CD4-positive, alpha-beta memory T cell (primary cell): Measurements from ENCODE around the gene CENPE. TPM values are rescaled to one million over a fixed set of nuclear protein-coding genes. Genes with fewer than 3 reads are reported as not detected.

Experiments used
- CTCF ChIA-PET: fragments of 350-600 bp; sonication (Branson Sonifier 250); formaldehyde crosslinking; loops from one replicate; lab custom pipeline; 2021; ENCODE audit warnings: inconsistent platforms; ENCODE audit not compliant: partially characterized antibody; lab: Charles Lee
- POLR2A ChIA-PET: fragments of 350-600 bp; sonication (Branson Sonifier 250); formaldehyde crosslinking; loops from one replicate; lab custom pipeline; 2021; ENCODE audit not compliant: partially characterized antibody; lab: Charles Lee
- DNase-seq, 5 donors: peaks; one replicate each; pipeline versions ENCODE4 v3.0.0 to v3.0.0-alpha.2; 2020 to 2022; ENCODE audit warnings: mixed read lengths in 1 of 5
- H3K27ac ChIP-seq: one replicate; pipeline ENCODE4 v1.7.0; 2013; ENCODE audit warnings: low read depth, low read length
- H3K27me3 ChIP-seq: 2 replicates; pipeline ENCODE4 v1.7.0; 2013; ENCODE audit warnings: mild to moderate bottlenecking, low read length, moderate library complexity; ENCODE audit not compliant: insufficient read depth
- H3K36me3 ChIP-seq: 2 replicates; pipeline ENCODE4 v1.7.0; 2013; ENCODE audit warnings: mild to moderate bottlenecking, low read length, moderate library complexity; ENCODE audit not compliant: insufficient read depth
- H3K4me1 ChIP-seq: 2 replicates; pipeline ENCODE4 v1.7.0; 2013; ENCODE audit warnings: mild to moderate bottlenecking, low read length, moderate library complexity; ENCODE audit not compliant: insufficient read depth
- H3K4me3 ChIP-seq, 2 donors: one replicate each; pipeline ENCODE4 v1.7.0; 2013; ENCODE audit warnings: low read length in 2 of 2, mild to moderate bottlenecking in 1 of 2
- H3K9me3 ChIP-seq, 2 donors: one replicate each; pipeline ENCODE4 v1.7.0; 2013; ENCODE audit warnings: low read length in 2 of 2, control low read depth in 1 of 2; ENCODE audit not compliant: control insufficient read depth in 1 of 2
- H3K27ac Mint-ChIP-seq, 7 donors: one replicate each; pipeline ENCODE4 v1.8.0; 2020 to 2021; ENCODE audit warnings: mixed read lengths in 7 of 7, mild to moderate bottlenecking in 6 of 7, inconsistent platforms in 3 of 7, moderate library complexity in 3 of 7
- H3K27me3 Mint-ChIP-seq, 2 donors: one replicate each; pipeline ENCODE4 v1.8.0; 2020 to 2021; ENCODE audit warnings: mixed read lengths in 2 of 2
- H3K36me3 Mint-ChIP-seq, 2 donors: one replicate each; pipeline ENCODE4 v1.8.0; 2020 to 2021; ENCODE audit warnings: mixed read lengths in 2 of 2, inconsistent platforms in 1 of 2, mild to moderate bottlenecking in 1 of 2
- H3K4me1 Mint-ChIP-seq, 4 donors: one replicate each; pipeline ENCODE4 v1.8.0; 2020 to 2021; ENCODE audit warnings: mixed read lengths in 4 of 4, mild to moderate bottlenecking in 1 of 4
- H3K4me3 Mint-ChIP-seq, 8 donors: one replicate each; pipeline ENCODE4 v1.8.0; 2020 to 2021; ENCODE audit warnings: mixed read lengths in 8 of 8, mild to moderate bottlenecking in 7 of 8, moderate library complexity in 6 of 8, inconsistent platforms in 3 of 8
- H3K9me3 Mint-ChIP-seq, 8 donors: one replicate each; pipeline ENCODE4 v1.8.0; 2020 to 2021; ENCODE audit warnings: mixed read lengths in 8 of 8, mild to moderate bottlenecking in 5 of 8, inconsistent platforms in 3 of 8, moderate library complexity in 1 of 8
- intact Hi-C: fragments of 100-400 bp; cut with micrococcal nuclease; formaldehyde crosslinking; loops from one replicate; pipeline ENCODE4 v1.15.1; 2023
- polyA plus RNA-seq, 2 donors: library from polyadenylated mRNA; unstranded; fragments of 300-500 nt; fragmentation: Illumina TruSeq; gene quantifications; one replicate each; pipeline ENCODE4 v1.2.3, GENCODE V29; 2021
- total RNA-seq, 2 experiments: library from RNA; stranded (reverse); gene quantifications; one replicate each; pipeline ENCODE4 v1.2.3, GENCODE V29; 2021

Gene CENPE
- total and polyA plus RNA-seq, 4 experiments from 2014 or later: 0.67 to 1.5 (median 0.77) TPM; not detected in 1

GRCh38 chr4:103085555-103086196, 112.5 kb downstream of the CENPE start:
- H3K27ac Mint-ChIP-seq: no peak overlapping the region
- no peaks in the 10 kb centered on the region for H3K4me1 Mint-ChIP-seq
- Histone ChIP-seq H3K4me1 (no peaks in the 10 kb centered on the region), H3K9me3 (no peaks in the 10 kb centered on the region), H3K36me3 (no peaks in the 10 kb centered on the region), H3K27ac (no peak overlapping the region), H3K4me3 (no peak overlapping the region), H3K27me3 (no peaks in the 10 kb centered on the region)
- no peak overlapping the region for H3K4me3 Mint-ChIP-seq
- no peaks in the 10 kb centered on the region for H3K27me3 Mint-ChIP-seq
- ChIA-PET CTCF (interaction anchor here (0.6 kb wide), 1 partner anchor 9 kb away, joined by 3 read pairs; the partner anchor contains the start of gene SLC9B2), POLR2A (no interaction called here)
- no peak for DNase-seq
- H3K9me3 Mint-ChIP-seq: no peaks in the 10 kb centered on the region
- H3K36me3 Mint-ChIP-seq: peaks cover 55 to 58% of the 10 kb centered on the region in 2 donors
- intact Hi-C loops: no loop called here

DNA sequence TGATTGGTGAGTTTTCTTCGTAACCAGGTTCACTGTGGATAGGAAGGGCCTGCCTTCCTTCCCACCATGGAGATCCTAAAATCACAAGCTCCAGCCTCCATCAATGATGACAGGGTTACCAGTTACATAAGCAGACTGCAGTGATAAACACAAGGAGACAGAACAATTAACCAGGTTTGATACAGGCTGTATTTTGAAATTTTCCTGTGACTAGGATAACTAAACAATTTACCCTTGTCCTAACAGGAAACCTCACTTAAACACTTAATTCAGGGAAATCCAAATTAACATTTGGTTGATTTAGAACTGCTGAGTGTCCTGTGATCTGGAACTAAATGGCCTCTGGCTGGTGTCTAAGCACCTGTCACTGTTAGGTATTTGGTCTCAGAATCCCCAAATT, 118.5 kb downstream of the CENPE start:
- peaks cover 21% of the 10 kb centered on the region for H3K4me1 ChIP-seq
- Mint-ChIP-seq H3K27ac (peak overlapping the region in 5 of 7 donors; percentile 7 to 81 (median 36)), H3K9me3 (no peaks in the 10 kb centered on the region), H3K4me3 (no peak overlapping the region), H3K27me3 (no peaks in the 10 kb centered on the region), H3K36me3 (peaks cover 14 to 15% of the 10 kb centered on the region in 2 donors), H3K4me1 (peaks cover 20 to 36% (median 28%) of the 10 kb centered on the region in 4 donors)
- no peaks in the 10 kb centered on the region for H3K27me3 ChIP-seq
- ChIA-PET CTCF (interaction anchor here (1.3 to 7.9 kb wide), 4 partner anchors 10 to 28 kb away, joined by 4 to 59 read pairs (median 23); partner anchors contain the start of gene BDH2), POLR2A (interaction anchor here (2.1 kb wide), 1 partner anchor 252 kb away, joined by 7 read pairs; the partner anchor contains the start of gene UBE2D3)
- H3K27ac ChIP-seq: no peak overlapping the region
- H3K9me3 ChIP-seq: no peaks in the 10 kb centered on the region
- H3K4me3 ChIP-seq: no peak overlapping the region
- no peak for DNase-seq
- no peaks in the 10 kb centered on the region for H3K36me3 ChIP-seq
- intact Hi-C loops: loop anchor here (5.0 kb wide), 1 partner anchor 1732 kb away; the partner anchor contains the start of gene PPP3CA

DNA sequence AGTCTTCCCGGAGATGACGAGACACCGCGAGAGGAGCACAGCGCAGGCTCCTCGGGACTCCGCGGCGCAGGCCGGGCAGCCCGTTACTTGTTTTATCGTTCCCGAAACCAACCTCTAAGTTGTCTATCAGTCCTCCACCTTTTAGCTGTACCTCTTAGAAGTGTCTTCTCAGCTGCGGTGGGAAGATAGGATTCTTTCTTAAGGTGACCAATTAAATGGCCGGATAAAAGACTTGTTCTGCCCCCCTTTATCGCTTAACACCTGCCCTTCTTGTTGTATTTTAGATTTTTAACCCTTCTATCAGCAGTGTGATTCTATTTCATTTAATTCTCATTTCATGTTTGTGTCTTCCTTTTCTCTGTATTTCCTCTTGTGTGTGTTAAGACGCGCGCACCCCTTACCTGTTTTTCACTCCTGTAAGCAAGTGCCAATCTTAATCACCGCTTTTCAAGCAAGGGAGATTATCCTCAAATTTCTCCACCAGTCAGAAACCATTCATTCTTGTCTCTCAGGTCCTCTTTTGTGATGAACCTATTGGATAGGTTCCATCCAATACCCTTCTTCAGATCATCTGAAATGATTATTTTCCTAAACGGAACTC, 121.3 kb downstream of the CENPE start, which contains the start of gene SLC9B2:
SLC9B2 (minus strand) TSS at position 15 of the 601 bp plus-strand sequence. CDS start 9,211 bp downstream, outside the sequence.
- Mint-ChIP-seq H3K27me3 (no peaks in the 10 kb centered on the region), H3K9me3 (no peaks in the 10 kb centered on the region), H3K36me3 (peaks cover 8 to 10% of the 10 kb centered on the region in 2 donors), H3K4me1 (peaks cover 24 to 58% (median 38%) of the 10 kb centered on the region in 4 donors), H3K27ac (peak within 1 kb of the TSS; percentile 98 to 99 (median 99)), H3K4me3 (peak within 1 kb of the TSS; percentile 94 to 98 (median 98))
- Histone ChIP-seq H3K9me3 (no peaks in the 10 kb centered on the region), H3K27me3 (no peaks in the 10 kb centered on the region), H3K27ac (peak within 1 kb of the TSS; percentile 78), H3K36me3 (no peaks in the 10 kb centered on the region), H3K4me3 (peak within 1 kb of the TSS; percentile 26 to 72), H3K4me1 (peaks cover 37% of the 10 kb centered on the region)
- ChIA-PET POLR2A (interaction anchor here (0.7 to 3.2 kb wide), 12 partner anchors 15 to 732 kb away, joined by 3 to 20 read pairs (median 6); partner anchors contain the start of genes BDH2, CISD2, MANBA and SLC39A8), CTCF (interaction anchor here (0.7 to 7.9 kb wide), 10 partner anchors 9 to 248 kb away, joined by 3 to 59 read pairs (median 4); partner anchors contain the start of gene BDH2)
- peak in 1 of 5 donors; percentile 56 for DNase-seq
- intact Hi-C loops: loop anchor here (1.0 to 5.0 kb wide), 7 partner anchors 14 to 1730 kb away; partner anchors contain the start of genes BDH2, CISD2, PPP3CA and SLC39A8

DNA sequence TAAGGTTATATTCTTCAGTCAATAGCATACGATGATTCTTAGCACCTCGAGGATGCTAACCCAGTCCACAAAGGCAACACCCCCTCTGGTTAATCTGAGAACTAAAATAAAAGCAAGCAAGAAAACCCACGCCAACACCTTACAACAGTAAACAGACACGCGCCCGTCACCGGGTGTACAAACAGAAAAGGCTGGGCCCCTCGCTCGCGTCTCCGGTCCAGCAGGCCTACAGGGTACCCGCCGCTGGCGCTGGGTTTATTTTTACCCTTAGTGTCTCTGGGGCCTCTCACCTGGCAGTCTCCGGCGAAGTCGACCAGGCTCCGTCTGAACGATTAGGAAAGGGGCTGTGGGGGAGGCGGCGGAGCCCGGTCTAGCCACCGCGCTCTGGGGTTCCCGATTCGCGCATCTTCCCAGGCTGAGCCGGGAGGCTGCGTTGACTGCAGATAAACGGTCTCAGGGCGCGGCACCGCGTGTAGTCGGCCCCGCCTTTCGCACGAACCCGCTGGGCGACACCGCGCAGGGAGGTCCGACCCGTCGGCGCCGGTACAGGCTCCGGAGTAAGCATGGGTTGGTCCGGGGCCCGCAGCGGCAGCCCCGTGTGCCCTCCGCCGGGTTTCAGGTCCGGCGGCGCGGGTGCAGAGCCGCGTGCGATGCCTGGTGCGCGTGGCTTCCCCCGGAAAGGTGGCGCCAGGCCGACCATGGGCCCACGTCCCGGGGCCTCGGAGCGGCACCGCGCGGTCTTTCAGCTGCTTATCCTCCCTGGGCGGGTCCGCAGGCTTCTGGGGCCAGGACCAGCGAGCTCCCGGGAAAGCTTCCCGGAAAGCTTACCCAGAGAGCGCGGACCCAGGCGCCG, 122.0 kb downstream of the CENPE start:
- Mint-ChIP-seq H3K4me1 (peaks cover 24 to 58% (median 38%) of the 10 kb centered on the region in 4 donors), H3K36me3 (peaks cover 5% of the 10 kb centered on the region in 2 donors), H3K9me3 (no peaks in the 10 kb centered on the region), H3K4me3 (peak overlapping the region; percentile 94 to 98 (median 98)), H3K27me3 (no peaks in the 10 kb centered on the region), H3K27ac (peak overlapping the region; percentile 98 to 99 (median 99))
- ChIA-PET POLR2A (interaction anchor here (0.6 to 3.2 kb wide), 16 partner anchors 14 to 731 kb away, joined by 3 to 20 read pairs (median 6); partner anchors contain the start of genes BDH2, CISD2, MANBA and SLC39A8), CTCF (interaction anchor here (0.7 to 7.9 kb wide), 11 partner anchors 8 to 248 kb away, joined by 3 to 59 read pairs (median 4); partner anchors contain the start of gene BDH2)
- intact Hi-C loops: loop anchor here (1.0 to 5.0 kb wide), 7 partner anchors 15 to 1729 kb away; partner anchors contain the start of genes BDH2, CISD2, PPP3CA and SLC39A8
- Histone ChIP-seq H3K4me1 (peaks cover 37% of the 10 kb centered on the region), H3K9me3 (no peaks in the 10 kb centered on the region), H3K27me3 (no peaks in the 10 kb centered on the region), H3K36me3 (no peaks in the 10 kb centered on the region), H3K27ac (peak overlapping the region; percentile 78), H3K4me3 (peak overlapping the region; percentile 26 to 72)
- DNase-seq: peak; percentile 72 to 79 (median 76)

DNA sequence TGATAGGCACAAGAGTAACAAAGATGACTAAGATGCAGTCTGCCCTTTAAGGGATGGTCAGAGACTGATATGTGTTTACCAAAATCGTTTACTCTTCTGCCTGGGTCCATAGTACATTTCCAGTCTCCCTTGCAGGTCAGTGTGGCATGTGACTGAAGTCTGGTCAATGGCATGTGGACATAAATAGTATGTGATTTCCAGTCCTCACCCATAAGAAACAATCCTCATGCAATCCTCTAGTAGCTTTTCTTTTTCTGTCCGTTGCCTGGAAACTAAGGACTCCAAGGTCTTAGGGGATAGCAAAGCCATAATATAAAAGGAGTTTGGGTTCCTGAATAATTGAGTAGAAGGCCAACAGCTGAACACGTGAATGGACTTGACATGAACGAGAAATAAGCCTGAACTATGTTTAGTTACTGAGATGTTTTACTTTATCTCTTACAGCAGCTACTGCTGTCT, 122.7 kb downstream of the CENPE start:
- CTCF ChIA-PET: interaction anchor here (0.9 to 7.9 kb wide), 6 partner anchors 8 to 645 kb away, joined by 3 to 59 read pairs (median 4); partner anchors contain the start of gene BDH2
- intact Hi-C loops: loop anchor here (5.0 kb wide), 1 partner anchor 1728 kb away; the partner anchor contains the start of gene PPP3CA
- H3K27ac ChIP-seq: peak overlapping the region; percentile 78

More for the DNA sequence above, 122.7 kb downstream of the CENPE start:
- Mint-ChIP-seq H3K36me3 (peaks cover 0 to 2% of the 10 kb centered on the region in 2 donors), H3K9me3 (no peaks in the 10 kb centered on the region), H3K4me3 (peak overlapping the region; percentile 94 to 98 (median 98)), H3K27ac (peak overlapping the region; percentile 98 to 99 (median 99)), H3K27me3 (no peaks in the 10 kb centered on the region), H3K4me1 (peaks cover 27 to 58% (median 38%) of the 10 kb centered on the region in 4 donors)
- Histone ChIP-seq H3K4me1 (peaks cover 37% of the 10 kb centered on the region), H3K36me3 (no peaks in the 10 kb centered on the region), H3K9me3 (no peaks in the 10 kb centered on the region), H3K27me3 (no peaks in the 10 kb centered on the region), H3K4me3 (peak overlapping the region; percentile 26 to 72)
- POLR2A ChIA-PET: interaction anchor here (0.6 to 3.2 kb wide), 7 partner anchors 13 to 389 kb away, joined by 3 to 17 read pairs (median 6); partner anchors contain the start of genes CISD2, SLC9B1 and UBE2D3
- DNase-seq: no peak
